GM12878 (cell line): ENCODE measurements around the gene NAT10.

Source experiments
- POLR2AphosphoS5 ChIP-seq: IDR thresholded peaks from 2 replicates; pipeline ENCODE4 v1.6.1; 2011; ENCODE audit warnings: mild to moderate bottlenecking, low read length, inconsistent platforms
- TF ChIP-seq, protein P1 (sequence below): IDR thresholded peaks from 2 replicates; pipeline ENCODE4 v1.6.1; 2012; ENCODE audit warnings: low read depth, low read length, improper control_type of control experiment

- no peak for TF ChIP-seq POLR2AphosphoS5
- TF ChIP-seq, protein P1, sequence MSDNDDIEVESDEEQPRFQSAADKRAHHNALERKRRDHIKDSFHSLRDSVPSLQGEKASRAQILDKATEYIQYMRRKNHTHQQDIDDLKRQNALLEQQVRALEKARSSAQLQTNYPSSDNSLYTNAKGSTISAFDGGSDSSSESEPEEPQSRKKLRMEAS: no peak
Observed at GRCh38 chr11:34182921-34183685, 77.7 kb downstream of the NAT10 start.
